SW 1271 (cell line): ENCODE results near the gene UFC1.

Source experiments
- DNase-seq, 2 experiments: peaks; one replicate each; lab custom pipeline; 2025; lab: John Stamatoyannopoulos, UW

The UFC1 gene

DNA sequence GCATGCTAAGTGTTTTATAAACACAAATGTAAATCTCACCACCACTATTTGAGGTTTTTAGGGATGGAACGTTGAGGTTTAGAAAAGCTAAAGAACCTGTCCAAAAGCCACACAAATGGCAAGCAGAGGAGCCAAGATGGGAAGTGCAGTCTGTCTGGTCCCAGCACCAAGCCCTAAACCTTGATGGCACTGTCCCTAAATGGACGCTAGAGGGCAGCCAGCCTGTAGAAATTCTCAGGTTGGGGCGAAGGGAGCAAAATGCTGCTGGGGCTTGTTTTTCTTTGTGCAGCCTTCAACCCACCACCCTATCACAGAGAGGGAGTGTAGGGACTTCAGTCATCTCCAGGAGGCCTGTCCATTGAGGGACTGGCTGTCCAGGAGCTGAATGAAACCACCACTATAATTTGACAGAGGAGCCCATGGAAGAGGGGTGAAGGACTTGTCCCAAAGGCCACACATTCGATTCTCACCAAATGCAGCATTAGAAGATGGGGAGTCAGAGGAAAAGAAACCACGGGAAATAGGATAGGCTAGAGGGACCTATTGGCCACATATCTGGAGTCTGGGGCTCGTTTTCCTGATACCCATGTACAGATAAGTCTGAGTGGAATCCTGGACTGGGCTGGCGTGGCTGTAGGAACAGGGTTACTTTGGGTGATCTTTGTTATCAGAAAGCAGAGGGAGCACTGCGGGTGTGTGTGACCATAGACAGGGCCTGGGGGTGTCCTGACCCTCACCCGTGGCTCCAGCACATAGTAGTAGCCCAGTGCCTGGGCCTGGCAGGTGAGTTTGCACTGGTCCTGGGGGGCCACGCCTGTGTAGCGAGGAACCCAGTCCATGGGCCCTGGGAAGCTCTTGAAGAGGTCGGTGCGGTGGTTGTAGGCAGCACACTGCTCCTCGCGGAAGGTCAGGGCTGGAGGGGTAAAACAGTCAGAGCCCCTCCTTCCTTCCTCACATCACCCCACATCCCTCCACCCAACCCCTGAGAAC lies 39.0 kb downstream of the UFC1 start:
- peak in 1 of 2 experiments; percentile 37 for DNase-seq

- no peak for DNase-seq
Observed at GRCh38 chr1:161193561-161194235, 39.9 kb downstream of the UFC1 start.

DNA sequence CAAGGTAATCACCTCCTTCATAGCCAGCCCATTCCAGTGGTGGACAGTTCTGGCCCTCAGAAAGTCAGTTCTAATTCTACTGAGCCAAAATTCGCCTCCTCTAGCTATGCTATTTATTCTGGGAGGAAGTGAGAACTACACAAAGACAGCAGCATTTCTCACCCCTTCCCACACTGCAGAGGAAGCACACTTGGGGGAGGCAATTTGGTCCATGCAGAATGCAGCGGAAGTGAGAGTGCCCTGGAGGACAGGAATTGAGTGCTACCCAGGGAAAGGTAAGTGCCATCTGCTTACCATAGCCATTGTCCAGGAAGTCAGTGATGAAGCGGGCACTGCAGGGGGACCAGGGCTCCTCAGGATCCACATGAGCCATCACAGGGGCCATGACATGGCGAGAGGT lies 41.4 kb downstream of the UFC1 start:
- no peak for DNase-seq

DNA sequence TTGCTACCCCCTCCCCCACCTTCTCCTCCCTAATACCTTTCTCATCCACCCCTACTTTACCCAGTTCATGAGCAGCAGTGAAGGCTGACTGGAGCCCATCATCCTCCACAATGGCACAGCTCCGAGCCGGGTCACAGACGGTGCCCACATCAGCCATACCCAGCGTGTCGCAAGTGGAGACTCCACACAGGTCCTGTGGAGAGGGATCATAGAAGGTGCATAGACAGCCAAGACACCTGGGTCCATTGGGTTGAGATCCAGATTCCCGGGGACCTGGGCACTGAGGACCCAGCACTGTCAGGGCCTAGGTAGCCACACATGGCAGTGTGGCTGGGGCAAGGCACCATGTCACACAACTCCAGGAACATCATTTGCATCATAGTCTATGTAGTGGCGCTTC lies 42.3 kb downstream of the UFC1 start:
- DNase-seq = no peak

DNA sequence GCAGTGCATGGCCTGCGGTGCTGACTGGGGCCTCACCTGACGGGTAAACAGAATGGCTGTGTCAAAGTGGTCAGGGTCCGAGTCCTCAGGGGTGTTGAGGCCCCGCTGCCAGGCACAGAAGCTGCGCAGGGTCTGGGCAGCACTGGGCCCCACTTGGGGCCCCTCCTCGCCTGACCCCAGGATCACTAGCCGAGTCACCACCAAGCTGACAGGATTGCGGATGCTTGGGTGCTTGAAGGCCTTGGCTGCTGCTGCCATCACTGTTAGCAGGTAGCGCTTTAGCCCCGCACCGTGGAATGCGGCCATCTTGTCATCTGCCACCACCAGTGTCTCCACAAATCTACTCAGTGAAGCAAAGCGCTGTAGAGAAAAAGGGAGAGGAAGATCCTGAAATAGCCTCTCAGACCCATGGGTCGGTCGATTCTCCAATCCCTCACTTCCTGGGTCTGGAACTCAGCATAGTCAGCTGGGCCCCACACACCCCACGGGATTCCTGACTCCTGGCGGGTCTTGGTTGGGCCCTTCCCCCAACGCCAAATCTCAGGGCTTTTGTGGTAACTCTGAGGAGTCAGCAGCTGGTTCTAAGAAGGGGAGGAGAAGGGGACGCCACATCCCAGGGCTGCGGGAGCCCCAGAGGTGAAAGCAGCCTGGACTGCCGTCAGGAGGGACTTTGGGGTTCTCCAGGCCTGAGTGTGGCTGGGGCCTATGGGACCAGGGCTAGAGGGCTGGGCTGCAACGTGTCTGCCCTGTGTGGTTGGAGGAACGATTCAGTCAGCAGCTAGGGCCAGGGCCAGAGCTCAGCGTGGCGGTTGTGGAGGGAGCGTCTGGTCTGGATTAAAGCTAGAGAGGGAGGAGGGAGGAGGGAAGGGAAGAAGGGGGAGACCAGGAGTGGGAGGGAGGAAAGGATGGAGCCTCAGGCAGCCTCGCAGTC lies 43.0 kb downstream of the UFC1 start:
- no peak for DNase-seq

DNA sequence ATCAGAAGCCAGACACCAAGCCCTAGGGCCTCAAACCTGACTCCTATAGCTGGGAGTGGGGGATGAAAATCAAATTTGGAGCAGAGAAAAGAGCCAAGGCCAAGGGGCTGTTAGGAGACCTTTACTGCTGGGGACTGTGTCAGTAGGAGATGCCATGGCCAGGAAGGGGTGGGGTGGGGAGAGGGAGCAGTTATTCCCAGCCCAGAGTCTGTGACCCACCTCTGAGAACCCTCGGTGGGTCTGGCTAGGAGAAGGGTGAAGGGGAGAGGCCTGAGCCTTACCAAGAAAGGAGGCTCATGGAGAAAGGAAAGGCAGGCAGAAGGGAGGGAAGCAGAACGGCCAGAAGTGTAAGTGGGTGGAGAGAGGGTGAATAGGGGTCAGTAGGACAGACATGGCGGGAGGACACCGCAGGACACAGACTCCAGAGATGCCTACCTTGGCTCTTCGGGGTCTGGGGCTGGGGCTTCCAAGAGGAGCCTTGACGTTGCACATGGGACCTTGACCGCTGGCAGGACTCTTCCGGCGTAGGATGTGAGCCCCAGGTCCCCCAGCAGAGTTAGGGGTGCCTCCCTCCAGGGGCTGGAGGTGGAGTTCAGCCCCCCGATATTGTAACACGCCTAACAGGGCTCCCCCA lies 43.9 kb downstream of the UFC1 start:
- no peak for DNase-seq

- DNase-seq = no peak
Observed at GRCh38 chr1:161198194-161198896, 44.6 kb downstream of the UFC1 start.

DNA sequence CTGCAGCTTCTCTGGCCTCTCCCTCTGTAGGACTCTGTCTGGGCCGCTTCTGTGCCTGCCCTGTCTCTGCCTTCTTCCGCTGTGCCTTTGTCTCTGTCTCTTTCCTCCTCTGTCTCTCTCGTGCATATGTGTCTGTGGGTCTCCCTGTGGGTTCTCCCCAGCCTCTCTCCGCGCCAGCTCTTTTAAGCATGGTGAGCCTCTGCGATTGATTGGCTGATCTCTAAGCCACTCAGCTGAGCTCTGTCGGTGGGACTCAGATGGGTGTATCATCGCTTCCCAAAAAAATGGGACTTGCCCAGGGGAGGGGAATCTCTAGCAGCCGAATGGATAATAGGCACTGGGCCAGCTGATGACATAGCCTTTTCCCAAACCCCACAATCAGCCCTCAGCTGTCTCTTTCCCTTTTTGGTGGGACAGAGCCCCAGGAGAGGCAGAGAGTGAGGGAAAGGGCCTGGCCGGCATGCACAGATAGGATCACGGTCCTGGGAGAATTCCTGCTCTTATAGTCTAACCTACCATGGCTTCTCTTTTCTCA lies 45.2 kb downstream of the UFC1 start, which contains the start of gene ADAMTS4:
TSS of gene ADAMTS4 (minus strand) at position 158 of the 535 bp plus-strand sequence. CDS start 427 bp downstream, outside the sequence.
- no peak for DNase-seq

GRCh38 chr1:161199506-161200139 lies 45.8 kb downstream of the UFC1 start:
- no peak for DNase-seq

GRCh38 chr1:161200421-161200991 lies 46.7 kb downstream of the UFC1 start:
- no peak for DNase-seq

GRCh38 chr1:161200992-161201835 lies 47.4 kb downstream of the UFC1 start:
- no peak for DNase-seq

DNA sequence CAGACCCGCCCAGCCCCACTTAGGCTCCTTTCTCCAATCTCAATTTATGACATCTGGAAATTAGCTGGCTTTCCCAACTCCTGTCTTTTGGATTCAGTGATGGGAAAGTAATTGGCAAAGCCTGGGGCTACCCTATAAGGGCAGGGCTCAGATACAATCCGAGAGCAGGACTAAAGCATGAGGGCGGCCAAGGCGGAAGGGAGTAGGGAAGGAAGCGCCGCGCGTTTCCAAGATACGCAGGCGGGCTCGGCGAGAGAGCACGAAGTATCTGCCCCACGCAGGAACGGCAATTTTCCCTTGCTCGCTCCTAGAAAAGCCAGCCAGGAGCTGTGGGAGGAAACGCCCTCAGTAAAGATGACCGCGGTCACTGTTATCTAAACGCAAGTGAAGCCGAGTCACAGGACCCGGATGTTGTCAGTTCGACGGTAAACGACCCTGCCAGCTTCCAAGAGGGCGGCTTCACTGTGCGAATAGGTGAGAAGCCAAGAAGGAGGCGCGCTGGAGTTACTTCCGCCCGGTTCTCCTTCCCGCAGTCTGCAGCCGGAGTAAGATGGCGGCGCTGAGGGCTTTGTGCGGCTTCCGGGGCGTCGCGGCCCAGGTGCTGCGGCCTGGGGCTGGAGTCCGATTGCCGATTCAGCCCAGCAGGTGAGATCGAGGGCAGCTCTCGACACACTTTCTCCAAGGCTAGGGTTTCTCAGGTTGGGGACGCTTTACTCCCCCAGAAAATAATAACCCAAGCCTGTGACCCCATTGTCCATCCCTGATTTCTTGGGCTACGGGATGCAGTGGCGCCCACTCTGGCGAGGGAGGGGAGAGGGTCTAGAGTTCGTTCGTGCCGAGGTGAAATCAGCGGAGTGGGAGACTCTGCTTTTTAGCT lies 48.3 kb downstream of the UFC1 start, which contains the start of gene NDUFS2:
TSS of gene NDUFS2 (plus strand) at position 532 of the 877 bp plus-strand sequence. CDS start at position 551, 19 bp downstream.
- DNase-seq = peak; percentile 85 to 91

GRCh38 chr1:161206411-161207140 lies 52.8 kb downstream of the UFC1 start:
- no peak for DNase-seq

DNA sequence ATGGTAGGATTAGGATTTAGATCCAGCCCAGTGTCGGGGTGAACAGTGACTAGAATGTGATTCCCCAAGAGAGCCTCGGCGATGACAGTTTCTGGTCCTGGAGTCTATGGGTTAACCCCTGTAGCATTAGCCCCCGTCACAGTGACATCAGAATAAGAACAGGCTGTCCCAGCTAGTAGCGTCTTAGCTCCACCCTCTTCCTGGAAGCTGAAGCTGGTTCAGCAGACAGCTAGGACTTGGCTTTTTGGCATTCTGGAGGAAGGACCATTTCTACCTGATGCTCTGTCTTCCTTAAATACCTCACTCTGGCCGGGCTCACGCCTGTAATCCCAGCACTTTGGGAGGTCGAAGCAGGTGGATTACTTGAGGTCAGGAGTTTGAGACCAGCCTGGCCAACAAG lies 53.4 kb downstream of the UFC1 start:
- DNase-seq = no peak
